ENCODE measurements around the gene MCF2L. TPM values are rescaled to one million over a fixed set of nuclear protein-coding genes. Genes with fewer than 3 reads are reported as not detected.

The MCF2L gene
- total RNA-seq, 1 donor from 2014 or later: 9.7 TPM

Other genes with a start within 250 kb of the MCF2L start
- not detected for gene F7, start 136.6 kb downstream of the MCF2L start, total RNA-seq
- gene F10, start 153.6 kb downstream of the MCF2L start, total RNA-seq: 0.56 TPM
- not detected for gene PROZ, start 189.4 kb downstream of the MCF2L start, total RNA-seq
- 23.1 TPM for gene PCID2, start 239.5 kb downstream of the MCF2L start, total RNA-seq
- gene CUL4A, start 240.4 kb downstream of the MCF2L start, total RNA-seq: 48.3 TPM

All from esophagus mucosa (tissue), 1 donor.